GM19043 (cell line): Measurements from ENCODE around the gene ZNF519.
"Not testable (repeated sequence)": the region's sequence is repeated elsewhere in the genome, so short reads cannot be mapped to it uniquely, and the experiment has no call there.

Experiments used
- ATAC-seq: cut with Tn5 transposase; IDR thresholded peaks from one replicate; pipeline ENCODE4 v1.9.1; 2021; ENCODE audit warnings: low read depth; ENCODE audit not compliant: unreplicated experiment

ZNF519 gene

DNA sequence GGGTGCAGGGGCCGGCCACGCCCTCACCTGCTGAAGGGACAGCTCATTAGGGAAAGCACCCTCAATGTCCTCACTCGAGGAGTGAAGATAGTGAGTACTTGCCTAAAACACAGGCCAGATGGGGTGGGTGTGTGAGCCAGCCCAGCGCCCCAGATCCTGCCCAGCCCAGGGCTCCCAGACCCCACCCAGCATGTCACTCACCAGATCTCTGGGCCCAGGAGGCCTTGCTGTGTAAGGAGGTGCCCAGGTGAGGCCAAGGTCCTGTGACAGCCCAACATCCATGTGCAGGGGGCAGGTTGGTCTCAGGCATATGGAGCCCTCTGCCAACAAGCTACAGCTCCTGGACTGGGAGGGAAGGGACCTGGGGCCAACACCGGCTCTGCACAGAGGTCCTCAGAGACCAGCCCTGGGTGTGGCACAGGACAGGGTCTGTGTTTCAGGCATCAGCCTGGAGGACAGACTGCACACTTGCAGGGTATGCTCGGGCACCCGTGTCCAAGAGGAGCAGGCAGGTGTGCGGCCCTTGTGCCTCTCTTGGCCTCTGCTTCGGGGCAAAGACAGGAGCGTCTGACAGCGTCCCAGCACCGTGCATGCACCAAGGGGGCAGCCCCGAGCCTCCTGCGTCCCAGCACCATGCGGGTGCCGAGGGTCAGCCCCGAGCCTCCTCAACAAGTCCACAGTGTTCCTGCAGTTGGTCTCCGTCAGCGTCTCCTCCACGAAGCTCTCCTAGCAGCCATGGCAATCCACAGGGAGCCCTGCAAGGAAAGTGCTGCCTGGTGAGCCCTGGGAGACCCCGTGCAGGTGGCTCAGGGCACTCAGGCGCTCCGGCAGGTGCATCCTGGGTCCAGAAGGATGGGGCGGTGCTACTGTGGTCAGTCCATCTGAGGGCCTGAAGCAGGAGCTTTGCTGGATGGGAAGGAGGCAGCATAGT, 16.0 kb upstream of the ZNF519 start:
- ATAC-seq: not testable (repeated sequence)

DNA sequence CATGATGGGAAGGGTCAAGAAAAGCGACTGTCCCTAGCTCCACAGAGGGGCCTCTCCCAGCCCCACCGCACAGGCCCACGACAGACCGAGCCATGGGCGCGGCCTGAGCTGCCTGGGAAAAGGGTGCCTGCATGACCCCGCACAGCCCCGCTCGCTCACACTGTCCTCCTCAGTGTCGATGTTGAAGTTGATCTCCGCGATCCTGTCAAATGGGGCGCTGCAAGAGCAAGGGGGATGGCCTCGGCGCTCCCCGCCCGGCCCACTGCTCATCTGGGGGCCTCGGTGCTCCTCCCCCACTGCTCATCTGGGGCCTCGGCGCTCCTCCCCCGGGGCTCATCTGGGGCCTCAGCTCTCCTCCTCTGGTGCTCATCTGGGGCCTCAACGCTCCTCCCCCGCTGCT, 14.5 kb upstream of the ZNF519 start:
- not testable (repeated sequence) for ATAC-seq

DNA sequence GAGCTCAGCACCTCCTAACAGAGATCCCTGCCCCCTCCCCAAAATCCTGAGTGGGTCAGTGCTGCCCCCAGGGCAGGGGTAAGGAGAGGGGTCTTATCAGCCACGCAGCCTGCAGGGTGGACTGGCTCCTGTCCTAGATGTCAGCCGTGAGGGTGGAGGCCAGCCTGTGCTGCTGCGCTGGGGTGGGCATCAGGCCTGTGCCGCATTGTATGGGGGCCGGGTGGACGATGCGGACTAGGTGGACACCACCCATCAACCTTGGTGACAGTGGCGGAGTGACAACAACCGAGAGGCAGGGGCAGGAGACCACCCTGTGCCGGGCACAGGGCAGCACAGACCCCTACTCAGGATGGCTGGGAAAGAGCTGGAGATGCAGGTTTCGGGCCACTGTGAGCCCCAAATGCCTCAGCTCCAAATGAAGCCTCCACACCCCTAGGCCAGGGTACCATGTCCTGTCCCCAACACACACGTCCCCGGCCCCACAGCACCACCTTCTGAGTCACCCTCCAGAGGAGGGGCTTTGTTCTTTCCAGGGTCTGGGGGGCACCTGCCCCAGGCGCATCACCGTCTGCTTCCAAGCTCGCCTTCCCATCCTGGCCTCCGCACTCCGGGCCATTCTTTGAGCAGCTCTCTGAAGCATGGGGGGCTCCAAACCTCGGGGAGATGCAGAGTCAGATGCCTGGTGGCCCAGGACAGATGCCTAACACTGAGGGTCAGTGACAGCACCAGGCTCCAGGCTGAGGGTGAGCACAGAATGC, 13.5 kb upstream of the ZNF519 start:
- not testable (repeated sequence) for ATAC-seq

DNA sequence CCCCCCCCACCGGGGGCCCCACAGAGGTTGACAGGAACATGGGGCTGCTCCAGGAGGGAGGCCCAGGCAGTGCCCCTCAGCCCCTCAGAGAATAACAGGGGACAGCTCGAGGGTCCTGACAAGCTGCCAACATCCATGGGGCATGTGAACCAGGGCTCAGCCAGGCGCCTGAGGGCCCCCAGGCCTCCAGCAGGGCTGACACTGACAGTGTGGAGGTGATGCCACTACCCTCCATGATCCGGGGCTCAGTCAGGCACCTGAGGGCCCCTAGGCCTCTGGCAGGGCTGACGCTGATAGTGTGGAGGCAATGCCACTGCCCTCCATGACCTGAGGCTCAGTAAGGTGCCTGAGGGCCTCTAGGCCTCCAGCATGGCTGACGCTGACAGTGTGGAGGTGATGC, 12.8 kb upstream of the ZNF519 start:
- not testable (repeated sequence) for ATAC-seq

DNA sequence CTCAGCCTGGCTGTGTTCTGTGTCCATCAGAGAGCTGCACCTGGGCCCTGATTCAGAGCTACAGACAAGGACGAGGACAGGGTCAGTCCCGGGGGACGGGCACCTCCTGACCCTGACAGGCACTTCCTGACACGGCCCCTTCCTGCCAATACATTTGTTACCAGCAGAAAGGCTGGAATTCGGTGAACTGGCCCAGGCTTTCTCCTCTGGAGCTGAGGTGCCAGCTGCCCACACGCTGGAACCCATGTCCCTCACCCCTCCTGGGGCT, 12.3 kb upstream of the ZNF519 start:
- no peak for ATAC-seq

DNA sequence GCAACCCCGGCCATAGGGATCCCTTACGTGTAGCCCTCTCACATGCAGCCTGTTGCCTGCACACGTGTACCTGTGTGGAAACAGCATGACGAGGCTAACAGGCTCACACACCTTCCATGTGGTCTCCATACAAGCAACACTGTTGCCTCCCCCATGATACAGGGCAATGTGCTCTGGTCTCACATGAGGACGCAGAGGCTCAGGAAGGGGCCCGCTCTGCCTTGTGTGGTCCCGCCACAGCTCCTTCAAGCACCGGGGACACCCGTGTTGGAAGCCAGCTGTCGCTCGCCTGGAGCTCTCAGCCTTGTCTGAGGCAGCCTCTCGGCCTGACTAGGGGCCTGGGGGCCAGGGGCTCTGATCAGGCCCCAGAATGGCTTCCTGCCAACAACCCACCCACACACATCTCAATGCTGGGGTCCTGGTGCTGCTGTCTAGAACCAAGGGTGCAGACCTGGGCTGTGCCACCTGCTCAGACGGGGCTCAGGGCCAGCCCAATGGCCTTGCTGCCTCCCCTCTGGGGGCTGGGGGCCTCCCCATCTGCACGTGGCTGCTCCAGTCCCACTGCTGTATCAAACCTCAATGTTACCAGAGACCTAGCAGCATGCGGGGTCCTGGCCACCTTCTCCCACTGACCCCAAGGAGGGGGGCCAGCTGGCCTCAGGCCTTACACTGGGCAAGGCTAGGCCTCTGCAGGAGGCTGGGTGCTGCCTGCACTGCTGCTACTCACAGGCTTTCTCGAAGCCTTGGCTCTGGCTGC, 11.8 kb upstream of the ZNF519 start:
- not testable (repeated sequence) for ATAC-seq

DNA sequence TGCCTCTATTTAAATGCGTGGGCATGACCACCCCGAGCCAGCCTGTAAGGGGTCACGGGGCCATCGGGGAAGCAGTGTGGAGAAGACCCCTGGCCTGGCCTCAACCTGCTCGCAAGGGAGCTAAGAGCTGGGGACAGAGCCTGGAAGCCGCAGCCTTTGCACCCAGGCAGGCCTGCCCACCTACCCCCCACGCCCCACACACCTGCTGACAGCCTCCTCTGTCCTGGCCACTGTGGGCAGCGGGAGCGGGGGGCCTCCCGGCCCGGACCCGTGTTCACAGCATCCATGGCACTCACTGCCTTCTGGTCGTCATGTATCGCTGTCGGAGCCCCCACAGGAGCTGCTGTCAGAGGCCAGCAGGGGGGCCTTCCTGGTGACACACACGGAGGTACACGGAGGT, 11.2 kb upstream of the ZNF519 start:
- not testable (repeated sequence) for ATAC-seq

DNA sequence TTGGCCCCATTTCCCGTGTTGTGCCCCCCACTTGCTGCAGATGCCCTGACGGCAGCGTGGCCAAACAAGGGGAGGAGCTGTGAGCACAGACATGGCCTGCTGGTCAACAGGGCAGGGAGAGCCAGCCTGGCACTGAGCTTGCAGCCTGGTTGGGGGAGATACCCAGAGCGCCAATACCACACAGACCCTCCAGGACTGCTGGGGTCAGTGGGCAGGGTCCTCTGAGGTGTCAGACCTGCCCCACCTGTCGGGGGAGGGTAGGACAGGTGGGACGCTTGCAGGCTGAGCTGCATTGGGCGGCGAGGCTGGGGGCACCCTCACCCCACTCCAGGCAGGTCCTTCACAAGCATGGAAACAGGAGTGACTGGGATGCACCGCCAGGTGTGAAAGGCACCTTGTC, 9.9 kb upstream of the ZNF519 start:
- not testable (repeated sequence) for ATAC-seq

DNA sequence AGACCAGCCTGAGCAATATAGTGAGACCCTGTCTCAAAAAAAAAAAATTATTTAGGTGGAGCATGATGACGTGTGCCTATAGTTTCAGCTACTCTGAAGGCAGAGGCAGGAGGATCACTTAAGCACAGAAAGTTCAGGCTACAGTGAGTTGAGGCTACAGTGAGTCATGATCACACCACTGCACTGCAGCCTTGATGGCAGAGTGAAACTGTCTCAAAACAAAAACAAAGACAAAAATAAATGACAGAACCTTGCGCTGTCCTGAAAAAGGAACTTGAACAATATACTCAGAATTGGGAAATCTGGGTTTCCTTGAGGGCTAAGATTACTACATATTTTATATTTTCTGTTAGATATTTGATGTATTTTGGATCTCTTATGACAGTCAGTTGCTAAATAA, 7.3 kb upstream of the ZNF519 start:
- ATAC-seq: not testable (repeated sequence)

DNA sequence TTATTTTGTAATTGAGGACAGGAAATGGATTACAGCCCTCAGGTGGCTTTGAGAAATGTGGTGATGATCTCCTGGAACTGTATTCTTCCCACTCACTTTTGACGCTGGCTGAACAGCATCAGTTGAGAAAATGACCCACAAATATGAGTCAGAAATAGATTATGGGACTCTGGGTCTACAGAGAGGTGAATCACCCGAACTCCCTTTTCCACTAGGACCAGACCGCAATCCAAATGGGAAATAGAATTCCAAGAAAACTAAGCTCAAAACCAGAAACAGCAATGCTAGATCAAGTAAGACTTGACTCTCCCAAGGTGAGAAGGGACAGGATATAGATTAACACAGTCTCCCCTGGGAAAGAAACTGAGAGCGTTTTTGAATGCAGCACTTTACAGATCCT, 5.7 kb upstream of the ZNF519 start:
- not testable (repeated sequence) for ATAC-seq

DNA sequence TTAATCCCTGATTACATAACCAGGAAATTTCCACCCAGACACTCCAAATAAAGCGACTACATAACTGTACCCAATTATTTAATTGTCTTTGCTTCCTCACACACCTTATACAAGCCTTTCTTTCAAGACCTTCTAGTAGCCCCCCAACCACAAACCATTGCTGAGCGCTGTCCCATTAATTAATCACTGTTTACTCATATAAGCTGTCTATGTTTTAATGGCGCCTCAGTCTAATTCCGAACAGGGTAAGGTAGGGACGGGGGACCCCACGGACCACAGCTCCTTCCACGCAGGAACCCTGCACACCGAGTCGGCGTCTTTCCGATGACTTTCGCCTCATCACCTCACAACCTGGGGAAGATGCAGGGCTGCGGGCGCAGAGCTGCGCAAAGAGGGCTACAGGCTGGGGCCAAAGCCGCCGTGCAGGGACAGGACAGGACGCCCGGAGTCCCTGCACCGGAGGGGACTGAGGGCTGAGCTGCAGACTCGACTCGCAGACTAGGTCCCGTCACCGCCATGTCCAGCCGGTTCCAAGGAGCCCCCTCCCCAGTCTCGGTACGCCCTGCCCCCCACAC, 452 bp downstream of the ZNF519 start:
- peak; percentile 7 for ATAC-seq

DNA sequence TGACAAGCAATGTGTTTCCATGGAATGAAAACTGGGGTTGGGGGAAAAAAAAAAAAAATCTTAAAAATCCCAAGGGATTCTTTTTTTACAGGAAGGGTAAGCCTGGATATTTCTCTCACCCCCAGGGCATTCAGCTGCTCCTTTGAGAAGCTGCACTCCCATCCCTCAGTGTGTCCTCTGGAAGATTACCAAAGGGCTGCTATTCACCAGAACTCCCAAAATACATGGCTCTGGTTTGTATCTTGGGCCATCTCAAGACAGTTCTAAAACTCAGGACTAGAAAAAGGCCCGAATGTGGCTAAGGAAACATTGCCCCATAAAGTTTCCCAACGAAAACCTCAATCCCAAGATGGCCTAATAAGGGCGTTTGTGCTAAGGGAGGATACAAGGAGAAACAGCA, 1.4 kb downstream of the ZNF519 start:
- not testable (repeated sequence) for ATAC-seq

DNA sequence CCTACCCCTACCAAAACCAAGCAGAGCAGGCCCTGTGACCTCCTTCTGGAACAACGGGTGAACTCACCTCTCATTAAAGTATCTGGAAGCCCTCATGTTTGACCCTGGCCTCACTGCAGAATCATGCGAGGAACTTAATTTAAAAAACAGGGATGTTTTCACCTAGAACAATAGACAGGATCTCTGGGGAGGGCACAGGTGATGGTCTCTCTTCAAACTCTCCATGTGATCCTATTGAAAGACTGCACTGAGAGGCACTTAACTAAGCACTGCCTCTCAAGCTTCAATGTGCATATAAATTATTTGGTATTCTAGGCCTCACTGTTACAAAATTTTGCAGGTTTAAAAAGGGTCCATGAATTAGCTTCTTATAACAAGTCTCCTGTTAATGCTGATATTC, 7.5 kb downstream of the ZNF519 start:
- no peak for ATAC-seq

DNA sequence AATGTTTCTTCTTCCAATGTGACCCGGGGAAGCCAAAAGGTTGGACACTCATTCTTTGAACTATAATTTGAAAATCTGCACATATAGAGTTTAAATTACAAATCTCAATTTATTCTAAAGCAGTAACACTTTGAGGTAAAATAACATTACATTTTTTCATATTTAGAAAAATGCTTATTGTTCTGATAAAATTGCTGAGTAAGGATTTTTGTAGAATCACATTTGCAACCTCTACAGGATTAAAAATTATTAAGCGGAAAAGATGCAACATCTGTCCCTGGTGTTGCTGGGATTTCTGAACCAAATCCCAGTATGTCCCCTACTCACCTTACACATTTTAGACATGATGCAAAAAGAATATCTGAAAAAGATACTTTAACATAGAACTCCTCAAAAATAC, 10.1 kb downstream of the ZNF519 start:
- ATAC-seq: no peak

DNA sequence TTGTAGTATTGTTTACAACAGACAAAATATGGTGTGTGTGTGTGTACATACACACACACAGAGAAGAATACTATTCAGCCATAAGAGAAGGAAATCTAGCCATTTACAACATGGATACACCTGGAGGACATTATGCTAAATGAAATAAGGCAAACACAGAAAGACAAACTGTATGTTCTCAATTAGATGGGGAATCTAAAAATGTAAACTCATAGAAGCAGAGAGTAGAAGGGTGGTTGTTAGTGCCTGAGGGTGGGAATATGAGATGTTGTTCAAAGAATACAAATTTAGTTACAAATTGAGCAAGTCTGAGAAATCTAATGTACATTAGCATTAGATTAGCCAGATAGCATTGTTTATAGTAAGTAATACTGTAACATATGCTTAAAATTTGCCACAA, 11.3 kb downstream of the ZNF519 start:
- ATAC-seq: no peak

DNA sequence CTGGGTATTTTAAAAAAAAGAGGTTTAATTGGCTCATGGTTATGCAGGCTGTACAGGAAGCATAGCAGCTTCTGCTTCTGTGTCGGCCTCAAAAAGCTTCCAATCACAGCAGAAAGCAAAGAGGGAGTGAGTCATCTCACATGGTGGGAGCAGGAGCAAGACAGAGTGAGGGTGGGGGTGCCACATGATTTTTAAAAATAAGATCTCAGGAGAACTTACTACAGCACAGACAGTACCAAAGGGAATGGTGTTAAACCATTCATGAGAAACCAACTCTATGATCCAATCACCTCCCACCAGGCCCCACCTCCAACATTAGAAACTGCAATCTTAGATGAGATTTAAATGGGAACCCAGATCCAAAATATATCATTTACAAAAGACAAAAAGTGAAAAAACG, 14.6 kb downstream of the ZNF519 start:
- no peak for ATAC-seq

DNA sequence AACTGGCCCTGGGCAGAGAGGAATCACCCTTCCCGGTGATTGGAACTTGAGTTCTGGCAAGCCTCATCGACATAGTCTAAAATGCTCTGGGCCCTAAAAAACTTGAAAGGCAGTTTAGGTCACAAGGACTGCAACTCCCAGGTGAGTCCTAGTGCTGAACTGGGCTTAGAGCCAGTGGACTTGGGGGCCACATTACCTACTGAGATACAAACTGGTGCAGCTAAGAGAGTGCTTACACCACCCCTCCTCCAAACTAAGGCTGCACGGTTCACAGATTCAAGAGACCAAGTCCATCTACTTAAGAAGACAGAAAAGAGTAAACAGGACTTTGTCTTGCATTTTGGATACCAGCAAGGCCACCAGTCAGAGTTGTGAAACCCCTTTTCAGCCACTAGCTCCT, 25.3 kb downstream of the ZNF519 start:
- no peak for ATAC-seq

DNA sequence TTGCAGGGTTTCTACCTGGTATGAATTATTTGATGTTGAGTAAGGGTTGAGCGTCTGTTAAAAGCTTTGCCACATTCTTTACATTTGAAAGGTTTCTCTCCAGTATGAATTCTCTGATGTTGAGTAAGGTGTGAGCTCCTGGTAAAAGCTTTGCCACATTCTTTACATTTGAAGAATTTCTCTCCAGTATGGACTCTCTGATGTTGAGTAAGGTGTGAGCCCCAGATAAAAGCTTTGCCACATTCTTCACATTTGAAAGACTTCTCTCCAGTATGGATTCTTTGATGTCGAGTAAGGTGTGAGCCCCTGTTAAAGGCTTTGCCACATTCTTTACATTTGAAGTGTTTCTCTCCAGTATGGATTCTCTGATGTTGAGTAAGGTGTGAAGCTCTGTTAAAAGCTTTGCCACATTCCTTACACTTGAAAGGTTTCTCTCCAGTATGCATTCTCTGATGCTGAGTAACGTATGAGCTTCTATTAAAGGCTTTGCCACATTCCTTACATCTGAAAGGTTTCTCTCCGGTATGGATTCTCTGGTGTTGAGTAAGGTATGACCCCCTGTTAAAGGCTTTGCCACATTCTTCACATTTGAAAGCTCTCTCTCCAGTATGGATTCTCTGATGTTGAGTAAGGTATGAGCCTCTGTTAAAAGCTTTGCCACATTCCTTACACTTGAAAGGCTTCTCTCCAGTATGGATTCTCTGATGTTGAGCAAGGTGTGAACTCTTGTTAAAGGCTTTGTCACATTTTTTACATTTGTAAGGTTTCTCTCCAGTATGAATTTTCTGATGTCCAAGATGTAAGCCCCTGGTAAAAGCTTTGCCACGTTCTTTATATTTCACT, 27.1 kb downstream of the ZNF519 start:
- ATAC-seq: no peak

DNA sequence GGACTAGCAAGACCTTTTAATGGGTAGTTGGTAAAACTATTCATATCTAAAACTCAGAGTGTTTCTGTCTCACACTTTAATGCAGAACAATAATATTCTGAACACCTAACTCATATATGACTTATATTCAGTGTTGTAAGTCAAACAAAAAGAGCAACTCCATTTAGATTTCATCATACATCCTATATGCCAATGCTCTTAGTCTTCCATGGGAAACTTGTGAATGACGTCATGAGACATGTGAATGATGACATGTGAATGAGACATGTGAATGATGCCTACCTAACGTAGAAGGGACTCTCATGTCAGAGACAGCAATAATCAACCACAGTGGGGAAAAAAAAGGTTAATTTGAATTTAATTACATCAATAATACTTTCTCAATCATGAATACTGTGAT, 28.0 kb downstream of the ZNF519 start:
- no peak for ATAC-seq
